GM12878 (cell line): Measurements from ENCODE around the gene MAP4K4.

Experiments used
- ATF3 ChIP-seq: IDR thresholded peaks from 2 replicates; pipeline ENCODE4 v1.6.1; 2011; ENCODE audit warnings: low read depth, mild to moderate bottlenecking, low read length, moderate library complexity, borderline replicate concordance; ENCODE audit errors: extremely low read depth
- CEBPB ChIP-seq, 2 experiments: fragments of 150-350 bp in 1 of 2; IDR thresholded peaks; 2 replicates each; pipeline ENCODE4 v1.6.1; 2012 to 2014; ENCODE audit warnings: low read depth in 2 of 2, low read length in 2 of 2, borderline replicate concordance in 1 of 2, inconsistent platforms in 1 of 2
- CTCF ChIP-seq, 3 experiments: IDR thresholded peaks in 2 of 3; conservative IDR thresholded peaks in 1 of 3; 2 replicates each; pipeline ENCODE4 v1.5.1; 2011; ENCODE audit warnings: low read depth in 3 of 3, low read length in 3 of 3, mild to moderate bottlenecking in 3 of 3, control low read depth in 2 of 3, moderate library complexity in 2 of 3, inconsistent platforms in 1 of 3, mixed read lengths in 1 of 3; ENCODE audit not compliant: control insufficient read depth in 2 of 3, insufficient read depth in 1 of 3; ENCODE audit errors: extremely low read depth in 1 of 3
- EZH2 ChIP-seq: IDR thresholded peaks from 2 replicates; pipeline ENCODE4 v1.6.1; 2012; ENCODE audit warnings: low read depth, mild to moderate bottlenecking, control low read depth, inconsistent platforms, low read length, borderline replicate concordance; ENCODE audit not compliant: control insufficient read depth
- FOXK2 ChIP-seq: fragments of 450-650 bp; IDR thresholded peaks from 2 replicates; pipeline ENCODE4 v1.6.1; 2017; ENCODE audit warnings: mild to moderate bottlenecking, moderate library complexity
- GABPA ChIP-seq: IDR thresholded peaks from 2 replicates; pipeline ENCODE4 v1.6.1; 2014; ENCODE audit warnings: antibody characterized with exemption, low read depth, mild to moderate bottlenecking, inconsistent platforms
- HDGF ChIP-seq: fragments of 450-650 bp; IDR thresholded peaks from 2 replicates; pipeline ENCODE4 v1.6.1; 2016; ENCODE audit warnings: antibody characterized with exemption
- JUND ChIP-seq: IDR thresholded peaks from 2 replicates; pipeline ENCODE4 v1.6.1; 2012; ENCODE audit warnings: low read depth, mild to moderate bottlenecking, low read length, improper control_type of control experiment, moderate library complexity
- KDM1A ChIP-seq: fragments of 200-600 bp; sonication (generic); IDR thresholded peaks from 2 replicates; pipeline ENCODE4 v1.6.1; 2016; ENCODE audit warnings: borderline replicate concordance
- NFIC ChIP-seq: IDR thresholded peaks from 2 replicates; pipeline ENCODE4 v1.6.1; 2012; ENCODE audit warnings: low read depth, mild to moderate bottlenecking, inconsistent platforms, low read length, moderate library complexity
- POLR2AphosphoS5 ChIP-seq: IDR thresholded peaks from 2 replicates; pipeline ENCODE4 v1.6.1; 2011; ENCODE audit warnings: mild to moderate bottlenecking, low read length, inconsistent platforms
- SMC3 ChIP-seq: IDR thresholded peaks from 2 replicates; pipeline ENCODE4 v1.6.1; 2011; ENCODE audit warnings: low read length, improper control_type of control experiment, borderline replicate concordance
- SUZ12 ChIP-seq: fragments of 200-600 bp; sonication (generic); IDR thresholded peaks from one replicate; pipeline ENCODE4 v1.6.1; 2018; ENCODE audit warnings: antibody characterized with exemption, mild to moderate bottlenecking; ENCODE audit not compliant: unreplicated experiment
- TCF12 ChIP-seq: IDR thresholded peaks from 2 replicates; pipeline ENCODE4 v1.6.1; 2011; ENCODE audit warnings: low read depth, mild to moderate bottlenecking, low read length

DNA sequence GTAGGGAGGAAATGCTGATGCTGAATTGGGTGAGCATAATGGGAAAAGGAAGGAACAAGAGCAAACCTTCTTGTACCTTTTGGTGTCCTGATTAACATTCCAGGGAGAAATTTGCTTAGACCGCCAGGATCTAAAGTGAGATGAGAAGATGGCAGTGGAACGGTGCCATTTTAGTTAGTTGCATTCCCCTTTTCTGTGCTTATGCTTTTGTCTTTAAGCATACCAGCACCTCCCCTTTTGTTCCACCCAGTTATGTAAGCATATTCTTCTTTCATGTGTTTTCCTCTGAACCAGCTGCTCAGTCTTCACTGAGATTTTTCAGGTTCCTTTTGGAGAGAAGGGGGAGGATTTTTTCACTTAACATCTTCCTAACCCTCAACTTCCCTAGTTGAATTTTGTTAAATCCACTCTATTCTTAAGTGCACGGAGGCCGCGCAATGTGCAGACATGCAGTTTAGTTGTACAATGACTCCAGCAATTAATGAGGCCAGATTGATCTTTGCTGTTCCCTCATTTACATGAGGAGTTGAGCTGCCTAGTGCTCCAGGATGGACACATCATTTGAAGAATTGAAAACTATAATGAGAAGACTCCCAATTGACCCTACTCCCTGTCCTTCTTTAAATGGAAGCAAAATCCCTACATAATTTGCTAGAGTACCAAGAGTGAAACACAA is 73.9 kb downstream of the MAP4K4 start:
- TF ChIP-seq SUZ12 (no peak), CTCF (IDR thresholded peaks at IDR 0.05 in 2 of 3, conservative IDR thresholded peaks at IDR 0.05 in 1 of 3; ENCODE audit: control insufficient read depth in 2 of 3, extremely low read depth in 1 of 3, insufficient read depth in 1 of 3, low read depth in 3 of 3, low read length in 3 of 3) (no peak), HDGF (no peak), TCF12 (no peak), NFIC (no peak), SMC3 (no peak), EZH2 (no peak), GABPA (no peak), JUND (no peak), POLR2AphosphoS5 (no peak), KDM1A (no peak), ATF3 (no peak), FOXK2 (no peak), CEBPB (IDR thresholded peaks at IDR 0.05; ENCODE audit: borderline replicate concordance in 1 of 2, low read depth in 2 of 2, low read length in 2 of 2) (no peak)
